GM19023 (cell line): Measurements from ENCODE around the gene BMP2K.

Source experiments
- ATAC-seq: cut with Tn5 transposase; IDR thresholded peaks from one replicate; pipeline ENCODE4 v1.9.1; 2021; ENCODE audit warnings: mild to moderate bottlenecking, moderate library complexity; ENCODE audit not compliant: unreplicated experiment

Gene BMP2K

DNA sequence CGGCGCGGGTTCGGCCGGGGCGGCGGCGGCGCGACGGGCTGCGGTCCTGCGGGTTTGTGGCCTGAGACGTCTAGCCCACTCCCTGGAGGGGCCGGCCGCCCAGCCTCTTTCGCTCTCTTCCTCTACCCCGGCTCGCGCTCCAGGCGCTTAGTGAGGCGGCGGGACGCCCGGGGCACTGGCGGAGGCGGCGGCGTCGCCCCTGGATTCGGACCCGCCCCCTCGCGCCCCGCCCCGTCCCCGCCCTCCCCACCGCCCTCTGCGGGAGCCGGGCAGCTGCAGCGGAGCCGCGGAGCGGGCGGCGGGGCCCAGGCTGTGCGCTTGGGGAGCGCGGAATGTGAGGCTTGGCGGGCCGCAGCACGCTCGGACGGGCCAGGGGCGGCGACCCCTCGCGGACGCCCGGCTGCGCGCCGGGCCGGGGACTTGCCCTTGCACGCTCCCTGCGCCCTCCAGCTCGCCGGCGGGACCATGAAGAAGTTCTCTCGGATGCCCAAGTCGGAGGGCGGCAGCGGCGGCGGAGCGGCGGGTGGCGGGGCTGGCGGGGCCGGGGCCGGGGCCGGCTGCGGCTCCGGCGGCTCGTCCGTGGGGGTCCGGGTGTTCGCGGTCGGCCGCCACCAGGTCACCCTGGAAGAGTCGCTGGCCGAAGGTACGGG, at the start of gene BMP2K:
Gene BMP2K (plus strand): TSS at position 272 of the 650 bp plus-strand sequence. CDS start 194 bp downstream, at position 466.
- peak; percentile 75 for ATAC-seq

DNA sequence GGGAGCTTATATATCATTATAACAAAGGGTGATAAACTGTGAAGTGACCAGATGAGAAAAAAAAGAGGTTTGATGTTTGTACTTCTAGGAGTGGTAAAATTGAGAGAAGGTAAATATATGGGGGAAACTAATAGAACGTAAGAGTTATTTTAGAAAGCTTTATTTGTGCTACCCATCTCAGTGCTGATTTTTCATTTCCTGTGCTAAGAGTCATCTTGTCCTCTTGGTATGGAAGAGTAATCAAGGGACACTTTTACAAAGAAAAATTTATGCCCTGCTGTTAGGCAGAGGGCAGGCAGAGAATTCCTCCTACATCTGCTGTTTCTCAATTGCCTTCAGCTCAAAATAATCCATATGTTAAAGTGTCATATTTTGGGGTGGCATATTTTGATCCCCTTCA, 49.6 kb upstream of the BMP2K start:
- no peak for ATAC-seq

DNA sequence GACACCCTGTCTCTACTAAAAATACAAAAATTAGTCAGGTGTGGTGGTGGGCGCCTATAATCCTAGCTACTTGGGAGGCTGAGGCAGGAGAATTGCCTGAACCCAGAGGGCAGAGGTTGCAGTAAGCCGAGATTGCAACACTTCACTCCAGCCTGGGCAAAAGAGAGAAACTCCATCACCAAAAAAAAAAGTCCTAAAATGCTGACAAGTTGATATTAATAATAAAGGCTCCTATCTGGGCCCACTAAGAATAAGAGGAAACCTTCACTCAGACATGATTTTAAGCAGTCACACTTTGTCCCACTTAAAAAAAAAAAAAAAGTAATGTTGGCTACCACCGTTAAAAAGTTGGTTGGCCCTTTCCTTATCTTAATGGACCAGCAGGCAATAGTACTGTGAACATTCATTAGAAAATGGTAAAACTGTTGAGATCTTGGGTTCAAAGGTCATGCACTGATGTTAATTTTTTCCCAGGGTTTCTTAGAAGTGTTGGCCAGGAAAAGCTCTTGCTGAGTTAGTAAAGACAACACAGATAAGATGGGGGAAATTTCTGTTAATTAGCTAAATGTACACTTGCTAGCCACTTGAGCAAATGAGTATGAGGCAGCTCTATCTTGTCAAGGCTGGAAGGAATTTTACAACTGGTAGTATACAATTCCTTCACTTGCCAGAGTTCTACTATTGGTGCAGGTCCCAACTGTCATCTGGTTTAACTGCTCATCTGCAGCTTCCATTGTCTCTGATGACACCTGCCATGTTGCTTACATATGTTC, 43.6 kb upstream of the BMP2K start:
- ATAC-seq: no peak

DNA sequence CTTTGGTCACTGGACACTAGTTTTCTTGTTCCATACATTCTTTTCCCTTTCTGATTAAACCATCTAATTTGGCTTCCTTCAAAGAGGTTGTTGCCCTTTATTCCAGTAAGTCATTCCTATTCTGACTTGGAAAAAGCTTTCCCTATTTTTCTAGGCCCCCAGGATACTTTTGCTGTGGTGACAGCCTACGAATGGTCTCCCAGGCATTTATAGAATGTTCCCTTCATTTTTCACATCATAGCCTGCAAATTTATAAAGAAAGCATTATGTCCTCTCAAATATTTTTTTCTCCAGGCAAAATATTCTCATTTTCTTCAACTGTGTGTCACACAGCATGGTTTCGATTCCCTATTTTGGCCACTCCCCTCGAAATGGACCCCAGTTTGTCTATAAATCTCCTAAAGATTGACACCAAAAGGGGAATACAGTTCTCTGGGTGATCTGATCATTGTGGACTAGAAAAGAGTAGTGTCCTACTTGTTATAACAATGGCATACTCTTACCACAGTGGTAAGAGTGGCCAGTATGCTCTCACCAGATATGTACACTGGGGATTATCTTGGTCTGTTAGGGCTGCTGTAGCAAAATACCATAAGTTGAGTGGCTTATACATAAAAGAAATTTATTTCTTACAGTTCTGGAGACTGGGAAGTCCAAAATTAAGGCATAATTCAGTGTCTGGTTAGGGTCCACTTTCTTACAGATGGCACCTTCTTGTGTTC, 41.5 kb upstream of the BMP2K start:
- no peak for ATAC-seq

DNA sequence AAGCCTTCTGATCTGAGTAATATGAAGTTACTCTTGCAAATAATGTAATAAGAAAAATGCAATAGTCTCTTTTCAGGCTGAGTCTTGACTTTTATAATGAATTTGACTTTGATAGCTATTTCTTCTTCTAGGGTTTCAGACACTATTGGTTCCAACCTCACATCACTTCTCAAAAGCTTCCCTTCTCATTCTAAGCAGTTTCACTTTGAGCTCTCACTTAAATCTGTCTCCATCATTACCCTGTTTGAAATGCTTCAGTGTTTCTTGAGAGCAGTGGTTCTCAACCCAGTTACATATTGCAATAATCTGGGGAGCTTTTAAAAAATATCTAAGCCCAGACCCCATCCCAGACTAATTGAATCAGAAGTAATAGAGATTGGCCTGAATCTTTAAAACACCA, 40.5 kb upstream of the BMP2K start:
- peak; percentile 48 for ATAC-seq

DNA sequence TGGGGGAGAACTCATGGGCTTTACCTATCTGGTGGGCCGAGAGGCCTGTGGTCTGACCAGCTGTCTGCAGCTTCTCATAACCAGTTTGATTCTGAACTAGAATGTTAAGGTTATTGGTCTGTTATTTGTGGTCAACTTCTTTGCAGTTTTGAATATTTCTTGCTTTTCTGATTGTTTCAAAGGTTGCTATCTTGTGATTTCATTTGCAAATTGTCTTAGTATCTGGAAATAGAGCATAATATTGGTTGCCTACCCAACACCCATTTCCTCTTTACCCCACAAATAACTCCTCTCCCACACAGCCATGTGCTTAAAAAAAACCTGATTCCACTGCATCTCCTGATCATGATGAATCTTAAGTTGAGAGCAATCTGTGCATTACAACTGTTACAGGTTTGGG, 39.1 kb upstream of the BMP2K start:
- ATAC-seq: peak; percentile 66

DNA sequence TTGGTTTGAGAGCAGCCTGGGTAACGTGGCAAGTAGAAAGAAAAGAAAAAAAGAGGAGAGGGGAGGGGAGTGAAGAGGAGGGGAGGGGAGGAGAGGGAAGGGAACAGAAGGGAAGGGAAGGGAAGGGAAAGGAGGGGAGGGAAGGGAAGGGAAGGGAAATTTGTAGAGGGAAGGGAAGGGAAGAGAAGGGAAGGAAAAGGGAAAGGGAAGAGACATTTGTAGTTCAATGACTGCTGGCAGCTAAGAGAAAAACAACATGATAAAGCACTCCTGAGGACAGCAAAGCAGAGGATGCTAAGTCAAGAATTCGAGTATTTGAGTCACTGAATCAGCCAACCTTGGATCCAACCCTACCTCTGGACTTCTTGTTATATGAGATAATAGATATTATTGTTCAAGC, 38.2 kb upstream of the BMP2K start:
- ATAC-seq: no peak

DNA sequence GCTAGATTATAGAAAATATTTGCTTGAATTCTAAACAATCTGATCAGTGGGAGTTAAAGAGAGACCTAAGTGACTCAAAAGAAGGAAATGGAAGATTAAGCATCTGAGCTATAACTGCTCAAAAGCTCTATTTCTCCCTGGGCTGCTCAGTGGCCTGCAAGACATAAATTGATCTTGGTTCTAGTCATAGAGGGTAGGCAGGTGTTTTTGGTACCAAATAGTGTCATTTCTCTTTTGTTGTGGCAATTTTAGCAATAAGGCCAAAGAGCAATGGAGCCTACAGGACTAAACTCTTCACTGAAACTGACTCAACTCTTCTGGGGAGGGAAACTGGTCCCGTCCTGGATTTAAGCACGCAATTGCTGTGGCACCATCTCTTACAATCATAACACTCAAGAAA, 33.9 kb upstream of the BMP2K start:
- ATAC-seq: no peak

DNA sequence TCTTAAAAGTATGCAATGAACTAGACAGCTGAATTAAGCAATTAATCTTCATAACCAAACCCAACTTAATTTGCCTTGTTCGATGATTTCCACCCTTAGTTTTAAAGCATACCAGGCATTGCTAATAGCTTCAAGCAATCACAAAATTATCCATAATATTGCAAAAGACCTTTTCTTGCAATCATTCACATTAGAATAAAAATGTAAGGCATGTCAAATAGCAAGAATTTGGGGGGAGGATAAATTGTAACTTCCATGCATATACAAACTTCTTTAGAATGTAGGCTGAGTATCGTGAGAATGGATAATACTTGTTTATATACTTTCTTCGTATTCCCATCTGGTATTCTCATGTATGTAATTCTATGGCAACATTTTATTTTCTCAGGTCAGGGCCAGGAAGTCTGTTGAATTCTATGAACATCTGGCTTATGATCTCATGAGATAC, 28.7 kb upstream of the BMP2K start:
- no peak for ATAC-seq

DNA sequence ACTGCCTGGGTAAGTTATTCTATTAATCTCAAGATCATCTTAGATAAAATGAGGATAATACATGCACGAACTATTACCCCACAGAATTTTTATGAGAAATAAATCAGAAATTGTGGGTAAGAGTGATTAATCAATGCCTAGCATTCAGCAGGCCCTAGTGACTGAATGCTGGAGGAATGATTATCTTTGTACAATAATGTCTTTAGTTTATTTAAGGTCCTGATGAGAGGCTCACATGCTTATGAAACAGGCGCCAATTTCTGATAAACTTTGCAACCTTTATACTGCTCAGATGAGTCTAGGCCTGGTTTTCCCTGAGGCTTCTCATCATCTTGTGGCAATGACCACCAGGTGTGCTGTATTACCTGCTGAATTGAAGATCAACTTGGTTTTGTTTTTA, 27.8 kb upstream of the BMP2K start:
- no peak for ATAC-seq

DNA sequence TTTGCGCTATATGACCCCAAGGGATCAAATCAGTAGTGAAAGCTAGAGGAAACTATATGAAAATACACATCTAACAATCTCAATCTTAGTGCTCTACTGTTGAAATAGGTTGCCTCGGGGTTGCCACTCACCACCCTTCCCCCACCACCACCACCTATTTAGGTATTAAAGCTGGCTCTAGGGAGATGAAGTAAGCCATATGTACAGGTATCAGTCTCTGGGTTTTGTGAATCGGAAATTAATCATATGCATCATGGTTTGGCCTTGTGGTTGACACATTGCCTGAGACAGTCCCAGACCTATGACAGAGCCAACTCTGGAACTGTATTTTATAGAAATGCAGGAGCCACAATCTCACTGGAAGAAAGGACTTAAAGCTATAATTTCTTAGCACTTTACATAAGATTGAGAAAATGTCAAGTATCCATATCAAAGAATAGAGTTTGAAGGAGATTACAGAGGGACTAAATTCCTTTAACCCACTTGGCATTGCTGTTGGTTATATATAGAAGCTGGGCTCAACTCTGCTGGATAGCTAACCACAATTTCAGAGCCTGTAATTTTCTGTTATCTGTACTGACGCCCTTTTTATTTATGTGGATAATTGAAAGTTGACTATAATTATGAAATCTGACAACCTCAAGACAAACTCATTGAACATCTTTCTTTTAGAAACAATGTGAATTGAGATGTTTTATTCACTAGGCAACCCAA, 26.7 kb upstream of the BMP2K start:
- ATAC-seq: no peak

DNA sequence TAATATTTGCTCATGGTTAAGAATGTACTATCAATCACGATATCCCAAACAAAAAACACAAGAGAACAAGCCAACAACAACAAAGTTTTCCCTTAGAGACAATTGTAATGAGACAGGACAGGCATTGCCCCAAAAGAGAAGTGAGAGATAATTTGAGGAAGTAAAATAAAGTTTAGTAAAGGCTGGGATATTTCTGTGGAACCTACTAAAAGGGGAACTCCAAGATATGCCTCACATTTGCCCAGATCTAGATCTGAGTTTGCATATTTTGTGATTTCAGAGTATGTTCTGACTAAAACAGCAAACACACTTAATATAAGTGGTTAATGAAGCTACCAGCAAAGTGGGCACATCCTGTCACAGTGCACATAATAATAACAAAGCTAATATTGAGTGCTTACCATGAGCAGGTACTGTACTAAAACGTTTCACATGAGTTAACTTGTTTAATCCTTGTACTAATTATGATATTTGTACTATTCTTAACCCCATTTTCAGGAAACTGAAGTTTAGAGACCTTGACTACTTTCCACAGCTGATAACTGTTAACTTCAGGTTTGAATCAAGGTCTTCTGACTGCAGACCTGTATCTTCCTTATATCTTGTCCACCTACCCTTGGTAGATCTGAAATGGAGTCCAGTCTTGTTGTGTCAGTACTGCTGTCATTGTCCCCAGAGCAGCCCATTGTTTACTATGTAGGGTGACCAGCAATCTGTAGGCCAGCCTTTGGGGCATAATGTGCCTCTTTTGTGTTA, 26.0 kb upstream of the BMP2K start:
- ATAC-seq: peak; percentile 85

DNA sequence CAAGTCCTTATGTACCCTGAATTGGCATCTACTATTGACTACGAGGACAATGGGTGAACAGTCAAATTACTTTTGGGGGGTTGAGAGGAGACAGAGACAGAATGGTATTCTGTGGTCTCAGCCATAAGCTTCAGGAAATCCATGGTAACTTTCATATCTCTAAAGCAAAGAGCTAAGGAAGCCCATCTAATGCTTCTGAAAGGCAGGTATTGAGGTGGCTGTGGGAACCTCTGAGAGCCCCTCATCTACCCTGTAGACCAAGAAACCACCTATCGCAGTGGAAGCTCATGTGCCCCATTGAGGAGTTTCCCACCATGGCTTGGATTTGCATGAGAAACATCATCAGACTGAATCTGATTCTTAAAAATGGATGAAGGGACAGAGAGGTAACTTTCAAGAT, 23.1 kb upstream of the BMP2K start:
- ATAC-seq: no peak

DNA sequence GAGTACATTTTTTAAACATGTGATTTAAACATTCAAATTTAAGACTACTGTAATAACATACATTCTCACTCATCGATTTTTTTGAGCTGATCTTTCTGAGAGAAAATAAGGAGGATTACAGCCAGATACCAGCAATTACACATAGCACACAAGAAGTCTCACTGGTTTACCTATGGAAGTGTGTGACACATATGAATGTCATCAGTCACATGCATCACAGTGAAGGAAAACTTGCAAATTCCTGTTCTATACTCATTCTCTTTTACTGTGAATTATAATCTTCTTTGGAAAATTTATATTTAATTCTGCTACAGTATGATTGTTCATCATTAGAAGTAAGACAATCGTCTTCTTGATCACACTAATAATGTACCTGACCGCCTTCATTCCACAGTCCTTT, 21.3 kb upstream of the BMP2K start:
- no peak for ATAC-seq

DNA sequence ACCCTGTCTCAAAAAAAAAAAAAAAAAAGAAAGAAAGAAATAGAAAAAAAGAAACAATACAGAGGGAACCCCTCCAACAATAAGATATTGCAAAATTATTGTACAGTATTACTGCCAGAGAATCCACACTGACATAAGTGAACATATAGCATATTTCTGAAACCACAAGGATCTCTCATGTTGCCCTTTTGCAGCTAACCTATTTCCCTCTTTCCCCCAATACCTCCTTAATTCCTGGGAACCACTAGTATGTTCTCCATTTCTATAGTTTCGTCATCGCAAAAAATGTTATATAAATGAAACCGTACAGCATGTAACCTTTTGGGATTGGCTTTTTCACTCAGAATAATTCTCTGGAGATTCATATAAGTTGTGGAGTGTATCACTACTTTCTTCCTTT, 20.0 kb upstream of the BMP2K start:
- no peak for ATAC-seq

DNA sequence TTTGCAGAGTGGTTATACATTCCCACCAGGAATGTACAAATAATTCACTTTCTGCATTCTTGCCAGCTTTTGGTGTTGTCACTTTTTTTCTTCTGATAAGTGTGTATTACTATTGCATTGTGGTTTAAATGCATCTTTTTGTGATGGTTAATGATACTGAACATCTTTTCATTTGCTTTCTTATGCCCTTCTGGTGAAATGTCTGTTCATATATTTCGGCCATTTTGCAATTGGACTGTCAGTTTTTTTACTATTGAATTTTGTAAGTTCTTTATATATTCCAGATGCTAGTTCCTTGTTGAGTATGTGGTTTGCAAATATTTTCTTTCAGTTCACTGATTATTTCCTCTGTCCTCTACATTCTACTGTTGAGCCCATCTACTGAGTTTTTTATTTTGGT, 19.4 kb upstream of the BMP2K start:
- no peak for ATAC-seq

DNA sequence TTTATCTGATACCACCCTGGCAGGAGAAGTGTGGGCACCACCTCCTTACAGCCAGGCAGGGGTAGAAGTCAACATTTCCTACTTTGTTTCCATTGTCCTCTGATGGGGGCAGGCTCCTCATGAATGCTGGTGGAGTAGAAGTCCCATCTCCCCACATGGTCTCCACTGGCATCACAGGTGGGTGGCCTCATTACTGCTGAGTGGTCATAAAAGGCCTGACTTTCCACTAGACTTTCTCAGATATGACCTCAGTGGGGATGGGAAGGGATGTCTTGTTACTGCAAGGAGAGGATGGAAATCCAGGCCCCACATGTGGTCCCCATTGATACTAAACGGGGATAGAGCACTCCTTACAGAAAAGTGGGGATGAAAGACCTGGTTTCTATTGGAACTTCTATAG, 18.6 kb upstream of the BMP2K start:
- ATAC-seq: no peak

DNA sequence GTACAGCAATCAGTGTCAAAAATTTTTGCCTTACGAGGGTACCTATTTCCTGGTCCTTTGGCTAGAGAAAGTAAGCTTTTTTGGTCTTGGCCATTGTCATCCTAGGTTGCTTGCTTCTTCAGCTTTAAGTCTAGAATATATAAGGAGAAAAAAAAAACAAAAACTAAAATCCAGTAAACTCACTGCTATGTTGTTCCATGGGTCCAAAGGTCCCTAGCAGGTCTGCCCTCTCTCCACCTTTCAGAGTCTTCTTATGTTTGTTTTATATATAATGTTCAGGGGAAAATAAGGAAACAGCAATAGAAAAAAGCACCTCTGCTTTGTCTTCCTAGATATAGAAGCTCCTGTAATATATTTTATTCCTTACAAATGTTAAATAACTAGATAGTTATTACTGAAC, 18.1 kb upstream of the BMP2K start:
- no peak for ATAC-seq

DNA sequence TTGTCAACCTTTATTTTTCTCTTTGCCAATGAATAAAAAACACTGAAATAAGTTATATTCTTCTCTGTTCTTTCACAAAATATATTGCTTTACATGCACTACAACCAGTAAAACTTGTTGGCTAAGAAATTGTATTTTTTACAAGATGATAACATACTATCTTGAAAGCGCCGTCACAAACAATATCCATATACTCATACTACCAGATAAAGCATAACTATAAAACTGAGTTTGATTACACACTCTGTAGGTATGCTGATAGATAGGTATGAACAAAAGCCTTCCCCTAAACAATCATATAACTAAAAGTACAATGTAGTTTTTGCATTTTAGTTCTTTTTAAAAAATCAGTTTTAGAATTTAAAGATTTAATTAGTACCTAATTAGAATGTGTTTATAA, 13.6 kb upstream of the BMP2K start:
- no peak for ATAC-seq

DNA sequence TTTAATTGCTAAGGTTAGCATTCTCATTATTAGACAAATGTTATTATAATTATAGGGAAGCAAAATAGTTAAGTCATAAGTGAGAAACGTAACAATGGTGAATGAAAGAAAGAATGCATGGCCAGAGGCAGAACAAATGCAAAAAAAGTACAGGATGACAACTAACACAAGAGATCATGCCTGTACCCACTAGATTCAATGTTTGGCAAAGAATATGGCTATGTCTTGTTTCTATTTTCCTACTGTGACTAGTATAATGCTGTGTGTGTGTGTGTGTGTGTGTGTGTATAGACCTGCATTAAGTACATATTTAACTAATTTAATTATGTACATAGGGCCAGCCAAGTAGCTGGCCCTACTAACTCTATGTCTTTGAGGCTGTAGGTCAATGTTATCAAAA, 12.9 kb upstream of the BMP2K start:
- no peak for ATAC-seq
